Adrenal gland (tissue), 12 donors: ENCODE measurements around the gene SLC5A5. TPM values are rescaled to one million over a fixed set of nuclear protein-coding genes. Genes with fewer than 3 reads are reported as not detected.

ENCODE experiments used
- DNase-seq, 7 donors: peaks; one replicate each; pipeline ENCODE4 v3.0.0-alpha.2; 2019 to 2020
- H3K27ac ChIP-seq, 5 donors: fragments of 200-600 bp; sonication (generic) in 4 of 5; 1 replicate in 3 of 5; 2 replicates in 2 of 5; pipeline versions ENCODE4 v1.5.1 to v1.8.0; 2016 to 2020; ENCODE audit warnings: mild to moderate bottlenecking in 1 of 5
- H3K27me3 ChIP-seq: fragments of 200-600 bp; 2 replicates; pipeline ENCODE4 v1.8.0; 2021
- H3K36me3 ChIP-seq, 2 donors: fragments of 200-600 bp; replicated peaks in 1 of 2; 1 replicate in 1 of 2; 2 replicates in 1 of 2; pipeline versions ENCODE4 v1.5.1 to v1.8.0; 2018 to 2022
- H3K4me1 ChIP-seq, 2 donors: fragments of 200-600 bp; replicated peaks in 1 of 2; 1 replicate in 1 of 2; 2 replicates in 1 of 2; pipeline versions ENCODE4 v1.5.1 to v1.8.0; 2018 to 2021
- H3K4me3 ChIP-seq, 4 donors: fragments of 200-600 bp; sonication (generic) in 3 of 4; one replicate each; pipeline ENCODE4 v1.5.1; 2016 to 2018
- H3K9me3 ChIP-seq, 3 donors: fragments of 200-600 bp; sonication (generic) in 1 of 3; replicated peaks in 1 of 3; 1 replicate in 2 of 3; 2 replicates in 1 of 3; pipeline versions ENCODE4 v1.5.1 to v1.8.0; 2016 to 2021
- CTCF ChIP-seq, 6 experiments: fragments of 450-650 bp in 4 of 6; fragments of 200-600 bp in 2 of 6; sonication (generic) in 1 of 6; IDR thresholded peaks; 1 replicate in 5 of 6; 2 replicates in 1 of 6; pipeline versions ENCODE4 v1.5.1 to v1.8.0; 2016 to 2021; ENCODE audit warnings: antibody characterized with exemption in 6 of 6, mild to moderate bottlenecking in 2 of 6, moderate library complexity in 1 of 6
- POLR2A ChIP-seq, 2 donors: fragments of 450-650 bp; IDR thresholded peaks; one replicate each; pipeline ENCODE4 v1.6.1; 2017; ENCODE audit warnings: antibody characterized with exemption in 2 of 2, mild to moderate bottlenecking in 2 of 2, moderate library complexity in 1 of 2
- WGBS, 4 donors: extraction: QIAGEN DNeasy Blood & Tissue Kit in 2 of 4; methylation state at CpG; one replicate each; pipeline versions ENCODE4 v1.1.5 to v1.1.7; 2013 to 2017; 5-methylcytosine and 5-hydroxymethylcytosine counted together
- intact Hi-C, 2 donors: fragments of 100-400 bp; cut with DNase I; formaldehyde crosslinking; loops; one replicate each; pipeline versions ENCODE4 v1.14.1 to v1.15.0; 2022 to 2023
- polyA plus RNA-seq, 3 donors: library from polyadenylated mRNA; stranded (reverse); fragments of 200-250 nt in 2 of 3; fragments of 350-450 nt in 1 of 3; fragmentation: Illumina TruSeq in 1 of 3; extraction: RNeasy Lipid Tissue Mini Kit (QIAGEN cat#74804) in 1 of 3; gene quantifications; one replicate each; pipeline ENCODE4 v1.2.3, GENCODE V29; 2013 to 2014
- total RNA-seq, 9 donors: library from RNA; depleted of rRNA in 4 of 9; stranded (reverse); fragments of >200 nt in 4 of 9; fragments of 120-200 nt in 1 of 9; fragmentation: NEBNext Ultra II Directional in 1 of 9; extraction: Animal tissue kit (Norgen Biotek cat#: 25700) in 1 of 9; gene quantifications; one replicate each; pipeline versions ENCODE4 v1.1.0 to v1.2.4, GENCODE V29; 2013 to 2023
- donor health status: healthy with polysubstance abuse.
- donor health status: Bipolar disorder and iron deficiency.
- donor health status: DM: yes; HTN: yes; CAD: no.
- donor health status: DM: no; HTN: no; CAD: no.
- donor health status: DM: no; HTN: no; CAD: no.
- donor health status: DM: yes; HTN: yes; CAD: no.

The SLC5A5 gene
- total and polyA plus RNA-seq, 12 donors: 0.03 TPM; not detected in 11

GRCh38 chr19:17873786-17874757 is 2.3 kb downstream of the SLC5A5 start:
- H3K27ac ChIP-seq: no peak overlapping the region
- no peaks in the 10 kb centered on the region for H3K36me3 ChIP-seq
- WGBS, 4 donors: 8 to 44% (median 12%) methylated on average over 10 to 63 of the region's 63 CpGs
- TF ChIP-seq CTCF (IDR thresholded peaks at IDR 0.05): no peak
- TF ChIP-seq POLR2A (IDR thresholded peaks at IDR 0.05): no peak
- H3K4me3 ChIP-seq: no peak overlapping the region
- no peaks in the 10 kb centered on the region for H3K9me3 ChIP-seq
- DNase-seq: peak in 1 of 7 donors; percentile 32
- intact Hi-C loops: loop anchor here in 1 of 2 donors (5.0 kb wide), 1 partner anchor 123 kb away; no protein-coding TSS in a partner anchor
- H3K27me3 ChIP-seq: peaks cover 47% of the 10 kb centered on the region
- H3K4me1 ChIP-seq: no peaks in the 10 kb centered on the region

- TF ChIP-seq POLR2A (IDR thresholded peaks at IDR 0.05): no peak
- H3K4me1 ChIP-seq: no peaks in the 10 kb centered on the region
- intact Hi-C loops: loop anchor here in 1 of 2 donors (5.0 kb wide), 1 partner anchor 123 kb away; no protein-coding TSS in a partner anchor
- H3K4me3 ChIP-seq: no peak overlapping the region
- H3K27ac ChIP-seq: no peak overlapping the region
- peaks cover 40% of the 10 kb centered on the region for H3K27me3 ChIP-seq
- H3K9me3 ChIP-seq: no peaks in the 10 kb centered on the region
- no peak for DNase-seq
- 60 to 97% (median 71%) methylated on average over 6 to 9 of the region's 9 CpGs for WGBS, 4 donors
- H3K36me3 ChIP-seq: no peaks in the 10 kb centered on the region
Measured at GRCh38 chr19:17874758-17875135, 3.0 kb downstream of the SLC5A5 start.

GRCh38 chr19:17877696-17878095 is 6.0 kb downstream of the SLC5A5 start:
- Histone ChIP-seq H3K9me3 (no peaks in the 10 kb centered on the region), H3K4me3 (no peak overlapping the region), H3K4me1 (no peaks in the 10 kb centered on the region), H3K27me3 (peaks cover 12% of the 10 kb centered on the region), H3K36me3 (no peaks in the 10 kb centered on the region), H3K27ac (no peak overlapping the region)
- TF ChIP-seq CTCF (IDR thresholded peaks at IDR 0.05): no peak
- TF ChIP-seq POLR2A (IDR thresholded peaks at IDR 0.05): no peak
- intact Hi-C loops: no loop called here
- 85 to 91% (median 88%) methylated on average over 9 to 16 of the region's 16 CpGs for WGBS, 4 donors
- DNase-seq: no peak

GRCh38 chr19:17879466-17879865 is 7.7 kb downstream of the SLC5A5 start:
- Histone ChIP-seq H3K9me3 (no peaks in the 10 kb centered on the region), H3K4me1 (no peaks in the 10 kb centered on the region), H3K27me3 (no peaks in the 10 kb centered on the region), H3K4me3 (no peak overlapping the region), H3K27ac (no peak overlapping the region), H3K36me3 (no peaks in the 10 kb centered on the region)
- TF ChIP-seq CTCF (IDR thresholded peaks at IDR 0.05) (no peak), POLR2A (IDR thresholded peaks at IDR 0.05) (no peak)
- 62 to 76% (median 69%) methylated on average over 7 of the region's 7 CpGs for WGBS, 4 donors
- intact Hi-C loops: no loop called here
- DNase-seq: no peak
